Smooth muscle cell (in vitro differentiated cells): Measurements from ENCODE around the gene GGTLC2. TPM values are rescaled to one million over a fixed set of nuclear protein-coding genes. Genes with fewer than 3 reads are reported as not detected.

ENCODE experiments used
- DNase-seq: peaks from one replicate; lab custom pipeline; 2025; ENCODE audit not compliant: unreplicated experiment; lab: John Stamatoyannopoulos, UW
- H2AFZ ChIP-seq: fragments of 200-600 bp; sonication (generic); 2 replicates; pipeline ENCODE4 v1.6.0; 2016; ENCODE audit warnings: antibody characterized with exemption, low read depth, mild to moderate bottlenecking
- H3F3A ChIP-seq: fragments of 200-600 bp; sonication (generic); 2 replicates; pipeline ENCODE4 v1.6.0; 2017; ENCODE audit warnings: antibody characterized with exemption, low read depth
- H3K27ac ChIP-seq: fragments of 200-600 bp; sonication (generic); 2 replicates; pipeline ENCODE4 v1.5.1; 2016; ENCODE audit warnings: low read depth, mild to moderate bottlenecking
- H3K27me3 ChIP-seq: fragments of 200-600 bp; sonication (generic); 2 replicates; pipeline ENCODE4 v1.6.1; 2016; ENCODE audit warnings: low read depth, mild to moderate bottlenecking
- H3K36me3 ChIP-seq: fragments of 200-600 bp; sonication (generic); 2 replicates; pipeline ENCODE4 v1.5.1; 2016; ENCODE audit warnings: low read depth
- H3K4me1 ChIP-seq: fragments of 200-600 bp; sonication (generic); 2 replicates; pipeline ENCODE4 v1.5.1; 2016; ENCODE audit warnings: low read depth
- H3K4me2 ChIP-seq: fragments of 200-600 bp; sonication (generic); 2 replicates; pipeline ENCODE4 v1.6.0; 2016; ENCODE audit warnings: mild to moderate bottlenecking
- H3K4me3 ChIP-seq: fragments of 200-600 bp; sonication (generic); 2 replicates; pipeline ENCODE4 v1.5.1; 2016; ENCODE audit warnings: mild to moderate bottlenecking
- H3K79me2 ChIP-seq: fragments of 200-600 bp; sonication (generic); 2 replicates; pipeline ENCODE4 v1.6.0; 2016; ENCODE audit warnings: low read depth, mild to moderate bottlenecking
- H3K9ac ChIP-seq: fragments of 200-600 bp; sonication (generic); 2 replicates; pipeline ENCODE4 v1.6.0; 2016; ENCODE audit warnings: low read depth
- H3K9me3 ChIP-seq: fragments of 200-600 bp; sonication (generic); replicated peaks from 2 replicates; pipeline ENCODE4 v1.5.1; 2016; ENCODE audit warnings: low read depth
- H4K20me1 ChIP-seq: fragments of 200-600 bp; sonication (generic); 2 replicates; pipeline ENCODE4 v1.6.0; 2016; ENCODE audit warnings: low read depth
- CTCF ChIP-seq: fragments of 200-600 bp; sonication (generic); IDR thresholded peaks from 2 replicates; pipeline ENCODE4 v1.5.1; 2017; ENCODE audit warnings: borderline replicate concordance, mild to moderate bottlenecking, antibody characterized with exemption; ENCODE audit not compliant: insufficient read depth, poor library complexity, severe bottlenecking
- WGBS: methylation state at CpG from one replicate; pipeline ENCODE4 v1.1.7; 2016; ENCODE audit warnings: low lambda C conversion rate; 5-methylcytosine and 5-hydroxymethylcytosine counted together
- polyA plus RNA-seq: library from polyadenylated mRNA; unstranded; fragments of >200 nt; fragmentation: Nextera tagmentation; extraction: Ambion mirVana; gene quantifications from 2 replicates; pipeline ENCODE4 v1.2.1, GENCODE V29; 2016
- total RNA-seq: library from RNA; depleted of rRNA; stranded (reverse); fragments of >200 nt; gene quantifications from 2 replicates; pipeline ENCODE4 v1.2.3, GENCODE V29; 2014

Gene GGTLC2
- total and polyA plus RNA-seq, 2 experiments from 2014 or later: not detected

GRCh38 chr22:22689621-22690345 is 45.4 kb downstream of the GGTLC2 start:
- no peaks in the 10 kb centered on the region for H3K36me3 ChIP-seq
- no peak overlapping the region for H2AFZ ChIP-seq
- H3K27ac ChIP-seq: no peak overlapping the region
- no peaks in the 10 kb centered on the region for H3K79me2 ChIP-seq
- no peaks in the 10 kb centered on the region for H3F3A ChIP-seq
- no peaks in the 10 kb centered on the region for H4K20me1 ChIP-seq
- DNase-seq: no peak
- H3K4me2 ChIP-seq: no peak overlapping the region
- no peak for TF ChIP-seq CTCF
- H3K27me3 ChIP-seq: peaks cover 32% of the 10 kb centered on the region
- H3K4me1 ChIP-seq: no peaks in the 10 kb centered on the region
- H3K9ac ChIP-seq: no peak overlapping the region
- WGBS: 72% methylated on average over 4 of the region's 4 CpGs
- H3K4me3 ChIP-seq: no peak overlapping the region
- H3K9me3 ChIP-seq: no peaks in the 10 kb centered on the region

GRCh38 chr22:22691055-22691454 is 46.6 kb downstream of the GGTLC2 start:
- DNase-seq: no peak

GRCh38 chr22:22691716-22692701 is 47.6 kb downstream of the GGTLC2 start:
- Histone ChIP-seq H2AFZ (no peak overlapping the region), H3K36me3 (no peaks in the 10 kb centered on the region), H3K27ac (no peak overlapping the region), H3K27me3 (peaks cover 42% of the 10 kb centered on the region), H3K9ac (no peak overlapping the region), H3K4me3 (no peak overlapping the region), H3K4me2 (no peak overlapping the region), H3K79me2 (no peaks in the 10 kb centered on the region), H4K20me1 (no peaks in the 10 kb centered on the region), H3K4me1 (no peaks in the 10 kb centered on the region), H3K9me3 (no peaks in the 10 kb centered on the region), H3F3A (no peaks in the 10 kb centered on the region)
- no peak for TF ChIP-seq CTCF
- DNase-seq: no peak
- 71% methylated on average over 8 of the region's 8 CpGs for WGBS

More at GRCh38 chr22:22691055-22691454, 46.6 kb downstream of the GGTLC2 start:
- H3K4me3 ChIP-seq: no peak overlapping the region
- no peaks in the 10 kb centered on the region for H3K36me3 ChIP-seq
- H3K9me3 ChIP-seq: no peaks in the 10 kb centered on the region
- H3K4me2 ChIP-seq: no peak overlapping the region
- no peaks in the 10 kb centered on the region for H4K20me1 ChIP-seq
- H3K4me1 ChIP-seq: no peaks in the 10 kb centered on the region
- no peaks in the 10 kb centered on the region for H3F3A ChIP-seq
- no peak for TF ChIP-seq CTCF
- H3K27me3 ChIP-seq: peaks cover 34% of the 10 kb centered on the region
- H3K9ac ChIP-seq: no peak overlapping the region
- H3K79me2 ChIP-seq: no peaks in the 10 kb centered on the region
- 79% methylated on average over 5 of the region's 5 CpGs for WGBS
- H3K27ac ChIP-seq: no peak overlapping the region
- H2AFZ ChIP-seq: no peak overlapping the region
